ENCODE data around the gene NOL3. TPM values are rescaled to one million over a fixed set of nuclear protein-coding genes. Genes with fewer than 3 reads are reported as not detected.

NOL3 gene
- total and polyA plus RNA-seq, 7 experiments from 2014 or later, result 0.89 to 66.0 (median 1.8) TPM; not detected in 2

GRCh38 chr16:67163164-67163998 is 7.0 kb upstream of the NOL3 start:
- peak overlapping the region in 1 of 9 donors; percentile 63 for H3K27ac Mint-ChIP-seq
- no peak overlapping the region for H3K27ac ChIP-seq (ENCODE audit: low read depth, low read length)
- CTCF ChIA-PET, result interaction anchor here (1.0 to 1.7 kb wide), 2 partner anchors 9 to 22 kb away, joined by 7 read pairs; no protein-coding TSS in a partner anchor
- POLR2A ChIA-PET, result interaction anchor here (1.3 to 4.6 kb wide), 8 partner anchors 8 to 158 kb away, joined by 3 to 31 read pairs (median 6); partner anchors contain the start of genes B3GNT9, E2F4, MATCAP1 and NOL3
- peak in 6 of 9 donors; percentile 30 to 67 (median 41) for DNase-seq
- peaks cover 0 to 3% (median 0%) of the 10 kb centered on the region in 3 experiments for H3K36me3 ChIP-seq (ENCODE audit: control insufficient read depth in 2 of 3, insufficient read depth in 3 of 3, low read length in 3 of 3)
- no peaks in the 10 kb centered on the region for H3K9me3 Mint-ChIP-seq
- peaks cover 11 to 49% (median 26%) of the 10 kb centered on the region in 7 donors for H3K4me1 Mint-ChIP-seq
- peaks cover 23 to 35% (median 32%) of the 10 kb centered on the region in 5 donors for H3K27me3 Mint-ChIP-seq
- peak overlapping the region; percentile 51 for H3K4me3 ChIP-seq (ENCODE audit: low read length)
- peaks cover 0 to 38% (median 0%) of the 10 kb centered on the region in 5 donors for H3K36me3 Mint-ChIP-seq
- peaks cover 9 to 30% of the 10 kb centered on the region in 2 donors for H3K27me3 ChIP-seq (ENCODE audit: control insufficient read depth in 2 of 2, insufficient read depth in 2 of 2, low read length in 2 of 2)
- H3K9me3 ChIP-seq (ENCODE audit: control insufficient read depth in 2 of 3, low read length in 3 of 3), result no peaks in the 10 kb centered on the region
- intact Hi-C loops (cut with micrococcal nuclease), result no loop called here
- peaks cover 23 to 52% of the 10 kb centered on the region in 2 donors for H3K4me1 ChIP-seq (ENCODE audit: control insufficient read depth in 2 of 2, insufficient read depth in 2 of 2, low read length in 2 of 2)
- peak; percentile 1 for ATAC-seq
- peak overlapping the region in 9 of 10 donors; percentile 27 to 82 (median 70) for H3K4me3 Mint-ChIP-seq

GRCh38 chr16:67163999-67164558 is 6.3 kb upstream of the NOL3 start:
- POLR2A ChIA-PET, result interaction anchor here (0.9 to 2.2 kb wide), 3 partner anchors 11 to 54 kb away, joined by 3 to 11 read pairs (median 5); partner anchors contain the start of genes MATCAP1 and PHAF1
- ATAC-seq, result no peak
- peak overlapping the region in 9 of 10 donors; percentile 19 to 82 (median 70) for H3K4me3 Mint-ChIP-seq
- DNase-seq, result no peak
- Histone ChIP-seq H3K4me1 (ENCODE audit: control insufficient read depth in 2 of 2, insufficient read depth in 2 of 2, low read length in 2 of 2) (peaks cover 18 to 45% of the 10 kb centered on the region in 2 donors), H3K4me3 (ENCODE audit: low read length) (peak overlapping the region; percentile 51), H3K9me3 (ENCODE audit: control insufficient read depth in 2 of 3, low read length in 3 of 3) (no peaks in the 10 kb centered on the region), H3K27ac (ENCODE audit: low read depth, low read length) (no peak overlapping the region), H3K36me3 (ENCODE audit: control insufficient read depth in 2 of 3, insufficient read depth in 3 of 3, low read length in 3 of 3) (peaks cover 0 to 3% (median 0%) of the 10 kb centered on the region in 3 experiments), H3K27me3 (ENCODE audit: control insufficient read depth in 2 of 2, insufficient read depth in 2 of 2, low read length in 2 of 2) (peaks cover 9 to 35% of the 10 kb centered on the region in 2 donors)
- peaks cover 23 to 41% (median 35%) of the 10 kb centered on the region in 5 donors for H3K27me3 Mint-ChIP-seq
- H3K4me1 Mint-ChIP-seq, result peaks cover 7 to 50% (median 19%) of the 10 kb centered on the region in 7 donors
- intact Hi-C loops (cut with micrococcal nuclease), result no loop called here
- CTCF ChIA-PET, result no interaction called here
- no peaks in the 10 kb centered on the region for H3K9me3 Mint-ChIP-seq
- peaks cover 0 to 33% (median 0%) of the 10 kb centered on the region in 5 donors for H3K36me3 Mint-ChIP-seq
- peak overlapping the region in 1 of 9 donors; percentile 69 for H3K27ac Mint-ChIP-seq

- peaks cover 12 to 41% of the 10 kb centered on the region in 2 donors for H3K27me3 ChIP-seq (ENCODE audit: control insufficient read depth in 2 of 2, insufficient read depth in 2 of 2, low read length in 2 of 2)
- CTCF ChIA-PET, result no interaction called here
These were observed 5.7 kb upstream of the NOL3 start, which contains the start of gene HSF4 for GRCh38 chr16:67164599-67165061. Gene HSF4, plus strand, starts transcription at chr16:67164745. Its CDS starts 67 bp downstream, at chr16:67164812.

GRCh38 chr16:67165121-67166078 is 4.9 kb upstream of the NOL3 start:
- intact Hi-C loops (cut with micrococcal nuclease), result no loop called here
- H3K27me3 ChIP-seq (ENCODE audit: control insufficient read depth in 2 of 2, insufficient read depth in 2 of 2, low read length in 2 of 2), result peaks cover 15 to 42% of the 10 kb centered on the region in 2 donors
- CTCF ChIA-PET, result interaction anchor here (1.2 kb wide), 1 partner anchor 10 kb away, joined by 3 read pairs; no protein-coding TSS in a partner anchor
- H3K4me1 ChIP-seq (ENCODE audit: control insufficient read depth in 2 of 2, insufficient read depth in 2 of 2, low read length in 2 of 2), result peaks cover 24 to 55% of the 10 kb centered on the region in 2 donors
- peaks cover 23 to 51% (median 46%) of the 10 kb centered on the region in 5 donors for H3K27me3 Mint-ChIP-seq
- POLR2A ChIA-PET, result interaction anchor here (1.8 kb wide), 1 partner anchor 10 kb away, joined by 5 read pairs; no protein-coding TSS in a partner anchor
- DNase-seq, result no peak
- H3K27ac ChIP-seq (ENCODE audit: low read depth, low read length), result no peak overlapping the region
- H3K9me3 Mint-ChIP-seq, result no peaks in the 10 kb centered on the region
- no peak for ATAC-seq
- peaks cover 0 to 31% (median 0%) of the 10 kb centered on the region in 5 donors for H3K36me3 Mint-ChIP-seq
- peak overlapping the region; percentile 2 to 63 (median 40) for H3K4me3 Mint-ChIP-seq
- peak overlapping the region in 1 of 9 donors; percentile 60 for H3K27ac Mint-ChIP-seq
- no peaks in the 10 kb centered on the region for H3K36me3 ChIP-seq (ENCODE audit: control insufficient read depth in 2 of 3, insufficient read depth in 3 of 3, low read length in 3 of 3)
- H3K4me1 Mint-ChIP-seq, result peaks cover 7 to 60% (median 26%) of the 10 kb centered on the region in 7 donors
- H3K9me3 ChIP-seq (ENCODE audit: control insufficient read depth in 2 of 3, low read length in 3 of 3), result no peaks in the 10 kb centered on the region
- no peak overlapping the region for H3K4me3 ChIP-seq (ENCODE audit: low read length)

More at GRCh38 chr16:67164599-67165061, 5.7 kb upstream of the NOL3 start, which contains the start of gene HSF4:
- no peak for ATAC-seq
- Mint-ChIP-seq H3K9me3 (no peaks in the 10 kb centered on the region), H3K4me3 (peak within 1 kb of the TSS; percentile 27 to 82 (median 66)), H3K4me1 (peaks cover 7 to 54% (median 20%) of the 10 kb centered on the region in 7 donors), H3K36me3 (peaks cover 0 to 33% (median 0%) of the 10 kb centered on the region in 5 donors), H3K27me3 (peaks cover 23 to 45% (median 40%) of the 10 kb centered on the region in 5 donors), H3K27ac (peak within 1 kb of the TSS in 1 of 9 donors; percentile 69)
- no peaks in the 10 kb centered on the region for H3K36me3 ChIP-seq (ENCODE audit: control insufficient read depth in 2 of 3, insufficient read depth in 3 of 3, low read length in 3 of 3)
- H3K9me3 ChIP-seq (ENCODE audit: control insufficient read depth in 2 of 3, low read length in 3 of 3), result no peaks in the 10 kb centered on the region
- no peak for DNase-seq
- H3K4me1 ChIP-seq (ENCODE audit: control insufficient read depth in 2 of 2, insufficient read depth in 2 of 2, low read length in 2 of 2), result peaks cover 19 to 49% of the 10 kb centered on the region in 2 donors
- H3K27ac ChIP-seq (ENCODE audit: low read depth, low read length), result no peak within 1 kb of the TSS
- intact Hi-C loops (cut with micrococcal nuclease), result no loop called here
- peak within 1 kb of the TSS; percentile 51 for H3K4me3 ChIP-seq (ENCODE audit: low read length)
- POLR2A ChIA-PET, result interaction anchor here (0.9 to 1.8 kb wide), 2 partner anchors 11 to 55 kb away, joined by 3 to 5 read pairs; partner anchors contain the start of gene PHAF1

GRCh38 chr16:67166110-67166547 is 4.2 kb upstream of the NOL3 start:
- H3K27me3 ChIP-seq (ENCODE audit: control insufficient read depth in 2 of 2, insufficient read depth in 2 of 2, low read length in 2 of 2), result peaks cover 15 to 46% of the 10 kb centered on the region in 2 donors
- no peak overlapping the region for H3K4me3 ChIP-seq (ENCODE audit: low read length)
- H3K9me3 ChIP-seq (ENCODE audit: control insufficient read depth in 2 of 3, low read length in 3 of 3), result no peaks in the 10 kb centered on the region
- H3K36me3 ChIP-seq (ENCODE audit: control insufficient read depth in 2 of 3, insufficient read depth in 3 of 3, low read length in 3 of 3), result no peaks in the 10 kb centered on the region
- Mint-ChIP-seq H3K9me3 (no peaks in the 10 kb centered on the region), H3K27ac (peak overlapping the region in 1 of 9 donors; percentile 55), H3K27me3 (peaks cover 23 to 56% (median 47%) of the 10 kb centered on the region in 5 donors), H3K36me3 (peaks cover 0 to 31% (median 0%) of the 10 kb centered on the region in 5 donors), H3K4me1 (peaks cover 1 to 63% (median 23%) of the 10 kb centered on the region in 7 donors), H3K4me3 (peak overlapping the region in 1 of 10 donors; percentile 64)
- DNase-seq (no peak), ATAC-seq (no peak)
- intact Hi-C loops (cut with micrococcal nuclease), result no loop called here
- peaks cover 21 to 48% of the 10 kb centered on the region in 2 donors for H3K4me1 ChIP-seq (ENCODE audit: control insufficient read depth in 2 of 2, insufficient read depth in 2 of 2, low read length in 2 of 2)
- ChIA-PET CTCF (interaction anchor here (1.2 kb wide), 1 partner anchor 11 kb away, joined by 3 read pairs; no protein-coding TSS in a partner anchor), POLR2A (no interaction called here)
- H3K27ac ChIP-seq (ENCODE audit: low read depth, low read length), result no peak overlapping the region
